ENCODE results near the gene CCNL2. TPM values are rescaled to one million over a fixed set of nuclear protein-coding genes. Genes with fewer than 3 reads are reported as not detected.

The CCNL2 gene
- total RNA-seq, 1 donor from 2014 or later = 266 TPM

DNA sequence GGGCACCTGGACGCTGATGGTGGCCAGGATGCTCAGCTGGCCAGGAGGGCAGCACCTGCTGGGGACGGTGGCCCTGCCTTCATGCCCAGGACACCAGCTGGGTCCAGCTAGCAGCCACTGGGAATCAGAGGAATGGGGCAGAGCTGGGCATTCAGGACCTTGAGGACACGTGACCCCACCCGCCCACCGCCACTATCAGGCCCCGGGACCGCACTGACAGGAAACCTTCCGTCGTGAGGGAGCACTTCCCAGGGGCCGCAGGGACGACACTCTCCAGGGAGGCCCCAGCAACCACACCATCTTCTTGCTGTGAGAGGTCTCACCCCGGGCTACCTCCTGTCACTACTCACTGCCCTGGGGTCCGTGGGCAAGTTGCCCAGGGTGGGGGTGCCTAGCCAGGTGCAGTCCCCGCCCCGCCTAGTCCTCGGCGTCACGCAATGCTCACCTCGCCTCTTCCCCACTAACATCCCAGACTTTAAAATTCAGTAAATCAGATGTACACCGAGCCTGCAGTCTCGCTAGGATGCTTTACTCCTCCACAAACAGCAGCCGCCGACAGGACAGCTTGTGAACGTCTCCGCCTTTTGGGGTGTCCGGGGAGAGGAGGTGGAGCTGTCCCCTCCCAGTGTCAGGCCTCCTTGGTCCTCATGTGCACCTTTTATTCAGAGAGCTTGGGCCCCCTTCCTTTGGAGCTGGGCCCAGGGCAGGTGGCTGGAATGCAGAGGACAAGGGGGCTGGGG is 41.3 kb upstream of the CCNL2 start:
- Mint-ChIP-seq H3K9me3 (ENCODE audit: unreplicated experiment) (no peaks in the 10 kb centered on the region), H3K27ac (ENCODE audit: unreplicated experiment) (no peak overlapping the region), H3K4me1 (ENCODE audit: unreplicated experiment) (no peaks in the 10 kb centered on the region), H3K4me3 (ENCODE audit: unreplicated experiment) (no peak overlapping the region), H3K27me3 (ENCODE audit: unreplicated experiment) (no peaks in the 10 kb centered on the region), H3K36me3 (ENCODE audit: low read depth, unreplicated experiment) (peaks cover 4% of the 10 kb centered on the region)
- TF ChIP-seq, protein P1, sequence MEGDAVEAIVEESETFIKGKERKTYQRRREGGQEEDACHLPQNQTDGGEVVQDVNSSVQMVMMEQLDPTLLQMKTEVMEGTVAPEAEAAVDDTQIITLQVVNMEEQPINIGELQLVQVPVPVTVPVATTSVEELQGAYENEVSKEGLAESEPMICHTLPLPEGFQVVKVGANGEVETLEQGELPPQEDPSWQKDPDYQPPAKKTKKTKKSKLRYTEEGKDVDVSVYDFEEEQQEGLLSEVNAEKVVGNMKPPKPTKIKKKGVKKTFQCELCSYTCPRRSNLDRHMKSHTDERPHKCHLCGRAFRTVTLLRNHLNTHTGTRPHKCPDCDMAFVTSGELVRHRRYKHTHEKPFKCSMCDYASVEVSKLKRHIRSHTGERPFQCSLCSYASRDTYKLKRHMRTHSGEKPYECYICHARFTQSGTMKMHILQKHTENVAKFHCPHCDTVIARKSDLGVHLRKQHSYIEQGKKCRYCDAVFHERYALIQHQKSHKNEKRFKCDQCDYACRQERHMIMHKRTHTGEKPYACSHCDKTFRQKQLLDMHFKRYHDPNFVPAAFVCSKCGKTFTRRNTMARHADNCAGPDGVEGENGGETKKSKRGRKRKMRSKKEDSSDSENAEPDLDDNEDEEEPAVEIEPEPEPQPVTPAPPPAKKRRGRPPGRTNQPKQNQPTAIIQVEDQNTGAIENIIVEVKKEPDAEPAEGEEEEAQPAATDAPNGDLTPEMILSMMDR (IDR thresholded peaks at IDR 0.05; ENCODE audit: unreplicated experiment) = no peak
- no peak for DNase-seq (ENCODE audit: low spot score)

DNA sequence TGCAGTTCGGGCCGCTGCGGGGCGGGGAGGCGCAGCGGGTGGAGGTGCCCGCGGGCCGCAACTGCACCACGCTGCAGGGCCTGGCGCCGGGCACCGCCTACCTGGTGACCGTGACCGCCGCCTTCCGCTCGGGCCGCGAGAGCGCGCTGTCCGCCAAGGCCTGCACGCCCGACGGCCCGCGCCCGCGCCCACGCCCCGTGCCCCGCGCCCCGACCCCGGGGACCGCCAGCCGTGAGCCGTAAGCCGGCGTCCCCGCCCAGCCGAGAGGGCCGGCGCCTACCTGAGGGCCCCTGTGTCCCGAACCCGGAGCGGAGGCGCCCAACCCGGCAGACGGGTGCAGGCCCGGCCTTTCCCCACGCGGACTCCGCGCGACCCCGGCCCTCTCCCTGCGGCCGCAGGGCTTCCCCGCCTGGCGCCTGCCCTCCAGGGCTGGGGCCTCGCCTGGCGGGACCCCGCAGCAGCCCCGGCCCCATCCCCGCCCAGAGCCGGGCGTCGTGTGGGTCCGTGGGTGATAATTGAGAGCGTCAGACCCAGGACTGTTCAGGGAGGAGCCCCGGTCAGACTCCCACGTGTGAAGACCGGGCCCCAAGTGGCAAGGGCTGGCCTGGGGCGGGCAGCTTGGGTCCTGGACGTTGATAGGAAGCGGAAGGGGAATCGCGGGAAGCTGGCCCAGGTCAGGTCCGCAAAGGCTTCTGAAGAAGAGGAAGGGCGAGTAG is 40.6 kb upstream of the CCNL2 start:
- no peak for DNase-seq (ENCODE audit: low spot score)
- no peaks in the 10 kb centered on the region for H3K9me3 Mint-ChIP-seq (ENCODE audit: unreplicated experiment)
- peaks cover 2% of the 10 kb centered on the region for H3K27me3 Mint-ChIP-seq (ENCODE audit: unreplicated experiment)
- H3K4me1 Mint-ChIP-seq (ENCODE audit: unreplicated experiment) = peaks cover 4% of the 10 kb centered on the region
- TF ChIP-seq, protein P1 (IDR thresholded peaks at IDR 0.05; ENCODE audit: unreplicated experiment) = no peak
- no peak overlapping the region for H3K4me3 Mint-ChIP-seq (ENCODE audit: unreplicated experiment)
- peaks cover 4% of the 10 kb centered on the region for H3K36me3 Mint-ChIP-seq (ENCODE audit: low read depth, unreplicated experiment)
- H3K27ac Mint-ChIP-seq (ENCODE audit: unreplicated experiment) = no peak overlapping the region

DNA sequence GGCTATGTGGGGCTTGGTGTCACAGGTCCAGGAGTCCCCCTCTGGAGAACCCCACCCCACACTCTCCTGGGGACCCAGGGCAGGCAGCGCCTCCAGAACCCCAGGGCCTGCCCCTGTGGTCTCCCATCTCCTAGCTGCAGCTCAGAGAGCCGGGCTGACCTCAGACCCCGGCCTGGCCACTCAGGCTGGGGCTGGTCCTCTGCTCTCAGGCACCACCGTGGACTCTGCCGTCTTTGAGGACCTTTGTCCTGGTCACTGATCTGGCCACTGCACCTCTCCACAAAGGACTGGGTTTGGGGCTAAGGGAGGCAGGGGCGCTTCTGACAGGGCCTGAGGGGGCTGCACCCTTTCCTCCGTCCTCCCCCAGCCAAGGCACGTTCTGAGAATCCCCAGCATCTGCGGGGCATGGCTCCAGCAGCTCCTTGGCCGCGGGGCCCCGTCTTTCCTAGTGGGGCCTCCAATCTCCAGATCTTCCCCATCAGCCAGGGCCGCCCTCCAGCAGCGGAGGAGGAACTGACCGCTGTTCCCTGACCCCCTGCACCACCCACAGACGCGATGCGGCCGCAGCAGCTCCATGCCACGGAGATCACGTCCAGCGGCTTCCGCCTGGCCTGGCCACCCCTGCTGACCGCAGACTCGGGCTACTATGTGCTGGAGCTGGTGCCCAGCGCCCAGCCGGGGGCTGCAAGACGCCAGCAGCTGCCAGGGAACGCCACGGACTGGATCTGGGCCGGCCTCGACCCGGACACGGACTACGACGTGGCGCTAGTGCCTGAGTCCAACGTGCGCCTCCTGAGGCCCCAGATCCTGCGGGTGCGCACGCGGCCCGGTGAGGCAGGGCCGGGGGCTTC is 39.6 kb upstream of the CCNL2 start:
- Mint-ChIP-seq H3K27me3 (ENCODE audit: unreplicated experiment) (peaks cover 2% of the 10 kb centered on the region), H3K36me3 (ENCODE audit: low read depth, unreplicated experiment) (peaks cover 4% of the 10 kb centered on the region), H3K4me1 (ENCODE audit: unreplicated experiment) (peaks cover 4% of the 10 kb centered on the region), H3K9me3 (ENCODE audit: unreplicated experiment) (no peaks in the 10 kb centered on the region), H3K4me3 (ENCODE audit: unreplicated experiment) (no peak overlapping the region), H3K27ac (ENCODE audit: unreplicated experiment) (no peak overlapping the region)
- DNase-seq (ENCODE audit: low spot score) = no peak
- TF ChIP-seq, protein P1 (IDR thresholded peaks at IDR 0.05; ENCODE audit: unreplicated experiment) = no peak

DNA sequence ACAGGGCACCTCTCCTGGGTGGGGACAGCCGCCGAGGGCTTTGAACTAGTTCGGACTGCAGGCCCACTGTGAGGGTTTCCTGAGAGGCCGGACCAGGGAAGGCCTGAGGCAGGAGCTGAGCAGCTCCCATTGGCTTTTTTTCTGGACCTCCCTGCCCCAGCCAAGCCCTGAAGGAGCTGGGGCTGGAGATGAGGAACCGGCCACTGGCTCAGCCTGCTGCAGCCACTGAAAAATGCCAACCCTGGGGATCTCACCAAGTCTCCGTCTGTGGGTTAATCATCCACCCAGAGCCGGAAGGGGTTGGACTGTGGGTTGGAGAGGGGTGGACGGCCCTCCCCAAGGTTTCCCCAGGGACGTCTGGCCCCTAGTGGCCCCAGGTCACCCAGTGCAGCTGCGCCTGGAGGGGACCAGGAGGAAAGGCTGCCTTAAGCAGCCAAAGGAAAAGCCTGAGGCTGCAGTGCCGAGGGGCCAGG is 38.8 kb upstream of the CCNL2 start:
- TF ChIP-seq, protein P1 (IDR thresholded peaks at IDR 0.05; ENCODE audit: unreplicated experiment) = no peak
- H3K27ac Mint-ChIP-seq (ENCODE audit: unreplicated experiment) = no peak overlapping the region
- peaks cover 2% of the 10 kb centered on the region for H3K27me3 Mint-ChIP-seq (ENCODE audit: unreplicated experiment)
- H3K4me3 Mint-ChIP-seq (ENCODE audit: unreplicated experiment) = no peak overlapping the region
- peaks cover 6% of the 10 kb centered on the region for H3K4me1 Mint-ChIP-seq (ENCODE audit: unreplicated experiment)
- peaks cover 4% of the 10 kb centered on the region for H3K36me3 Mint-ChIP-seq (ENCODE audit: low read depth, unreplicated experiment)
- no peaks in the 10 kb centered on the region for H3K9me3 Mint-ChIP-seq (ENCODE audit: unreplicated experiment)
- DNase-seq (ENCODE audit: low spot score) = no peak
